Hepatocyte (in vitro differentiated cells): ENCODE results near the gene GUCY2C. TPM values are rescaled to one million over a fixed set of nuclear protein-coding genes. Genes with fewer than 3 reads are reported as not detected.
A peak's percentile ranks its signal among the peaks of the same experiment; 100 is the strongest.

Experiments
- DNase-seq: peaks from one replicate; pipeline ENCODE4 v3.0.0-alpha.2; 2016; ENCODE audit warnings: low spot score
- H2AFZ ChIP-seq: fragments of 200-600 bp; sonication (generic); 2 replicates; pipeline ENCODE4 v1.6.0; 2016; ENCODE audit warnings: antibody characterized with exemption, mild to moderate bottlenecking
- H3K27ac ChIP-seq: fragments of 200-600 bp; sonication (generic); 2 replicates; pipeline ENCODE4 v1.5.1; 2016; ENCODE audit warnings: mild to moderate bottlenecking
- H3K27me3 ChIP-seq: fragments of 200-600 bp; sonication (generic); 2 replicates; pipeline ENCODE4 v1.6.1; 2016
- H3K36me3 ChIP-seq: fragments of 200-600 bp; sonication (generic); replicated peaks from 2 replicates; pipeline ENCODE4 v1.5.1; 2016; ENCODE audit warnings: low read depth; ENCODE audit not compliant: insufficient read depth
- H3K4me1 ChIP-seq: fragments of 200-600 bp; sonication (generic); 2 replicates; pipeline ENCODE4 v1.5.1; 2016; ENCODE audit warnings: mild to moderate bottlenecking, moderate library complexity; ENCODE audit not compliant: insufficient read depth
- H3K4me2 ChIP-seq: fragments of 200-600 bp; sonication (generic); 2 replicates; pipeline ENCODE4 v1.6.0; 2016
- H3K4me3 ChIP-seq: fragments of 200-600 bp; sonication (generic); 2 replicates; pipeline ENCODE4 v1.5.1; 2016; ENCODE audit warnings: mild to moderate bottlenecking
- H3K79me2 ChIP-seq: fragments of 200-600 bp; sonication (generic); 2 replicates; pipeline ENCODE4 v1.6.0; 2017; ENCODE audit warnings: mild to moderate bottlenecking
- H3K9me2 ChIP-seq: fragments of 200-600 bp; sonication (generic); replicated peaks from 2 replicates; pipeline ENCODE4 v1.6.0; 2017; ENCODE audit warnings: mild to moderate bottlenecking; ENCODE audit not compliant: insufficient read depth
- H3K9me3 ChIP-seq: fragments of 200-600 bp; sonication (generic); 2 replicates; pipeline ENCODE4 v1.5.1; 2016; ENCODE audit warnings: low read depth, mild to moderate bottlenecking
- H4K20me1 ChIP-seq: fragments of 200-600 bp; sonication (generic); 2 replicates; pipeline ENCODE4 v1.6.0; 2016; ENCODE audit warnings: mild to moderate bottlenecking; ENCODE audit not compliant: insufficient read depth, poor library complexity, severe bottlenecking
- EZH2 ChIP-seq: fragments of 200-600 bp; sonication (generic); IDR thresholded peaks from 2 replicates; pipeline ENCODE4 v1.6.1; 2016; ENCODE audit warnings: antibody characterized with exemption, mild to moderate bottlenecking, borderline replicate concordance
- EZH2phosphoT487 ChIP-seq: fragments of 200-600 bp; sonication (generic); IDR thresholded peaks from one replicate; pipeline ENCODE4 v1.6.1; 2018; ENCODE audit warnings: antibody characterized with exemption, mild to moderate bottlenecking, low read depth, moderate library complexity; ENCODE audit not compliant: unreplicated experiment, severe bottlenecking
- WGBS: methylation state at CpG from one replicate; pipeline ENCODE4 v1.1.6; 2016; ENCODE audit warnings: low lambda C conversion rate; ENCODE audit errors: missing lambda C conversion rate; 5-methylcytosine and 5-hydroxymethylcytosine counted together
- polyA plus RNA-seq: library from polyadenylated mRNA; unstranded; fragments of >200 nt; fragmentation: Nextera tagmentation; extraction: Ambion mirVana; gene quantifications from 2 replicates; pipeline ENCODE4 v1.2.1, GENCODE V29; 2016
- total RNA-seq: library from RNA; depleted of rRNA; stranded (reverse); fragments of >200 nt; gene quantifications from 2 replicates; pipeline ENCODE4 v1.2.3, GENCODE V29; 2014
- TF ChIP-seq, protein P1 (sequence below): fragments of 200-600 bp; sonication (generic); IDR thresholded peaks from 2 replicates; pipeline ENCODE4 v1.5.1; 2016; ENCODE audit warnings: antibody characterized with exemption, mild to moderate bottlenecking; ENCODE audit not compliant: poor library complexity

GUCY2C gene
- total and polyA plus RNA-seq, 2 experiments from 2014 or later: 26.5 to 47.6 TPM

DNA sequence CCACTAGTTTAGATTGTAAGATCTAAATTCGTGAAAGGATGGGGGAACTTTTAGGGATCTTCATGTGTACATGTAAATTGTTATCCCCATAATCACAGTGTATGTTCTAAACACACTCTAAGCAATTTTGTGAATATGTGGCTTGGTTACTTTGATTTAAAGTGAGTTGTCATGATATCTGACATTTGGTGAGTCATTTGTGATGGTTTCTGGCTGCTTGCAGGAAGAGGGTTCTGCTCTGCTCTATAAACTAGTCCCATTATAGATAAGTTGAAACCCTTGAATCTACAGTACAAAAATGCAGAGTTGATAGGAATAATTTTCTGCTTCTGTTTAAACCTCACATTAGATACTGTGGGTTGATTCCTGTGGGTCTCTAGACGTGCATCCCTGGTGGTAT is 14.8 kb downstream of the GUCY2C start:
- WGBS: 73% methylated on average over 2 of the region's 2 CpGs
- H3K9me3 ChIP-seq: no peaks in the 10 kb centered on the region

GRCh38 chr12:14681190-14681589 is 15.2 kb downstream of the GUCY2C start:
- no peak overlapping the region for H3K27ac ChIP-seq
- no peak overlapping the region for H3K4me2 ChIP-seq
- 66% methylated on average over 3 of the region's 3 CpGs for WGBS
- no peak for TF ChIP-seq EZH2
- no peak for TF ChIP-seq EZH2phosphoT487
- TF ChIP-seq, protein P1, sequence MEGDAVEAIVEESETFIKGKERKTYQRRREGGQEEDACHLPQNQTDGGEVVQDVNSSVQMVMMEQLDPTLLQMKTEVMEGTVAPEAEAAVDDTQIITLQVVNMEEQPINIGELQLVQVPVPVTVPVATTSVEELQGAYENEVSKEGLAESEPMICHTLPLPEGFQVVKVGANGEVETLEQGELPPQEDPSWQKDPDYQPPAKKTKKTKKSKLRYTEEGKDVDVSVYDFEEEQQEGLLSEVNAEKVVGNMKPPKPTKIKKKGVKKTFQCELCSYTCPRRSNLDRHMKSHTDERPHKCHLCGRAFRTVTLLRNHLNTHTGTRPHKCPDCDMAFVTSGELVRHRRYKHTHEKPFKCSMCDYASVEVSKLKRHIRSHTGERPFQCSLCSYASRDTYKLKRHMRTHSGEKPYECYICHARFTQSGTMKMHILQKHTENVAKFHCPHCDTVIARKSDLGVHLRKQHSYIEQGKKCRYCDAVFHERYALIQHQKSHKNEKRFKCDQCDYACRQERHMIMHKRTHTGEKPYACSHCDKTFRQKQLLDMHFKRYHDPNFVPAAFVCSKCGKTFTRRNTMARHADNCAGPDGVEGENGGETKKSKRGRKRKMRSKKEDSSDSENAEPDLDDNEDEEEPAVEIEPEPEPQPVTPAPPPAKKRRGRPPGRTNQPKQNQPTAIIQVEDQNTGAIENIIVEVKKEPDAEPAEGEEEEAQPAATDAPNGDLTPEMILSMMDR: no peak
- H3K4me1 ChIP-seq: peaks cover 7% of the 10 kb centered on the region
- no peaks in the 10 kb centered on the region for H3K9me3 ChIP-seq
- no peaks in the 10 kb centered on the region for H3K79me2 ChIP-seq
- DNase-seq: no peak
- H3K27me3 ChIP-seq: no peaks in the 10 kb centered on the region
- H3K4me3 ChIP-seq: no peak overlapping the region
- H3K9me2 ChIP-seq: no peaks in the 10 kb centered on the region
- H2AFZ ChIP-seq: no peak overlapping the region
- no peaks in the 10 kb centered on the region for H4K20me1 ChIP-seq
- no peaks in the 10 kb centered on the region for H3K36me3 ChIP-seq

More for the DNA sequence above, 14.8 kb downstream of the GUCY2C start:
- Histone ChIP-seq H3K27ac (no peak overlapping the region), H3K9me2 (no peaks in the 10 kb centered on the region), H3K36me3 (no peaks in the 10 kb centered on the region), H2AFZ (no peak overlapping the region), H3K4me3 (no peak overlapping the region), H4K20me1 (no peaks in the 10 kb centered on the region), H3K27me3 (no peaks in the 10 kb centered on the region), H3K4me1 (peaks cover 7% of the 10 kb centered on the region), H3K4me2 (no peak overlapping the region), H3K79me2 (no peaks in the 10 kb centered on the region)
- TF ChIP-seq, protein P1: no peak
- TF ChIP-seq EZH2phosphoT487 (no peak), EZH2 (no peak)
- DNase-seq: no peak

GRCh38 chr12:14678547-14679150 is 17.8 kb downstream of the GUCY2C start:
- H3K4me2 ChIP-seq: peak overlapping the region; percentile 44
- 77% methylated on average over 6 of the region's 6 CpGs for WGBS
- H3K79me2 ChIP-seq: no peaks in the 10 kb centered on the region
- H3K27me3 ChIP-seq: no peaks in the 10 kb centered on the region
- TF ChIP-seq EZH2phosphoT487: no peak
- TF ChIP-seq, protein P1: no peak
- no peak for TF ChIP-seq EZH2
- no peaks in the 10 kb centered on the region for H3K9me2 ChIP-seq
- no peaks in the 10 kb centered on the region for H3K9me3 ChIP-seq
- DNase-seq: peak; percentile 41
- no peaks in the 10 kb centered on the region for H4K20me1 ChIP-seq
- H3K36me3 ChIP-seq: no peaks in the 10 kb centered on the region
- H3K4me3 ChIP-seq: no peak overlapping the region
- H3K4me1 ChIP-seq: peaks cover 7% of the 10 kb centered on the region
- H3K27ac ChIP-seq: peak overlapping the region; percentile 70
- H2AFZ ChIP-seq: no peak overlapping the region
